Measurements from ENCODE around the gene CNN2. TPM values are rescaled to one million over a fixed set of nuclear protein-coding genes. Genes with fewer than 3 reads are reported as not detected.

Gene CNN2
- total and polyA plus RNA-seq, 2 of the 4 experiments (the other 2 are of a cell fraction) = 272 to 395 TPM

- TF ChIP-seq RAD21 (IDR thresholded peaks at IDR 0.05; ENCODE audit: low read length) = no peak
Measured at GRCh38 chr19:996051-996838, 30.2 kb upstream of the CNN2 start (continued).

GRCh38 chr19:998064-998463 is 28.3 kb upstream of the CNN2 start:
- TF ChIP-seq MAZ (IDR thresholded peaks at IDR 0.05; ENCODE audit: borderline replicate concordance, low read depth, low read length) (no peak), USF2 (IDR thresholded peaks at IDR 0.05; ENCODE audit: low read depth, low read length) (peak; percentile 33; the same call in 1 of the 2 replicates)
- WGBS, 2 experiments (ENCODE audit: extremely low coverage in 2 of 2, insufficient read length in 1 of 2) = 41% methylated on average over 4 of the region's 6 CpGs; no CpG with 5 or more reads in 1 of the 2 experiments
- H2BK120ac ChIP-seq (ENCODE audit: low read depth, low read length) = no peak overlapping the region
- no peaks in the 10 kb centered on the region for H3K9me3 ChIP-seq (ENCODE audit: control insufficient read depth, insufficient read depth, low read length)
- intact Hi-C loops (cut with micrococcal nuclease) = no loop called here
- H4K20me1 ChIP-seq (ENCODE audit: insufficient read depth, low read length) = 0 out of 2 replicates have a peak, but pooled peaks cover 11% of the 10 kb centered on the region
- peaks cover 44% of the 10 kb centered on the region for H3K27me3 ChIP-seq (ENCODE audit: control insufficient read depth, insufficient read depth, low read length)
- no peak overlapping the region for H3K23ac ChIP-seq (ENCODE audit: low read depth, low read length)
- H3K79me1 ChIP-seq (ENCODE audit: low read depth in 1 of 2, low read length in 2 of 2) = no peaks in the 10 kb centered on the region
- no peak overlapping the region for H2BK5ac ChIP-seq (ENCODE audit: low read depth, low read length, poor library complexity, severe bottlenecking)
- H3K56ac ChIP-seq (ENCODE audit: extremely low read depth, insufficient read depth, low read length) = no peak overlapping the region
- ChIA-PET POLR2A (ENCODE audit: unreplicated experiment) (interaction anchor here (0.6 kb wide), 2 partner anchors 13 to 1077 kb away, joined by 3 to 4 read pairs; no protein-coding TSS in a partner anchor), CTCF (no interaction called here)
- H3K4ac ChIP-seq (ENCODE audit: low read depth, low read length) = no peak overlapping the region
- no peaks in the 10 kb centered on the region for H3K9me1 ChIP-seq (ENCODE audit: insufficient read depth, low read length)
- no peak overlapping the region for H2BK20ac ChIP-seq (ENCODE audit: low read depth, low read length)
- peaks cover 12% of the 10 kb centered on the region; the same call in 1 of the 2 replicates for H3K36me3 ChIP-seq (ENCODE audit: control insufficient read depth, insufficient read depth, low read length)
- no peak overlapping the region for H2AFZ ChIP-seq (replicated peaks; ENCODE audit: low read length, poor library complexity)
- H3K18ac ChIP-seq (ENCODE audit: low read depth, low read length) = no peak overlapping the region
- H3K27ac ChIP-seq (ENCODE audit: insufficient read depth, low read length) = no peak overlapping the region
- H2BK15ac ChIP-seq (ENCODE audit: low read depth, low read length) = no peak overlapping the region
- H4K91ac ChIP-seq (ENCODE audit: insufficient read depth, low read depth, low read length) = no peak overlapping the region
- H4K5ac ChIP-seq (ENCODE audit: low read depth, low read length) = no peak overlapping the region
- no peak overlapping the region for H3K4me2 ChIP-seq (ENCODE audit: low read depth, low read length)
- H2AK9ac ChIP-seq (replicated peaks; ENCODE audit: low read depth, low read length, poor library complexity) = no peak overlapping the region
- no peak overlapping the region for H4K8ac ChIP-seq (ENCODE audit: low read depth in 2 of 2, low read length in 2 of 2)
- in situ Hi-C loops (cut with MboI; ENCODE audit: low sequenced_read_pairs) = loop anchor here (5.0 kb wide), 1 partner anchor 141 kb away; the partner anchor contains the start of gene CFD
- dilution Hi-C loops (cut with HindIII; ENCODE audit: low sequenced_read_pairs, unreplicated experiment) = no loop called here
- H3K4me3 ChIP-seq (ENCODE audit: insufficient read depth, low read depth, low read length) = no peak overlapping the region
- H2AK5ac ChIP-seq (ENCODE audit: low read depth, low read length) = no peak overlapping the region
- no peak overlapping the region for H3K9ac ChIP-seq (ENCODE audit: low read depth, low read length)
- no peak overlapping the region for H3K14ac ChIP-seq (replicated peaks; ENCODE audit: low read depth, low read length)
- no peak for DNase-seq
- BruUV-seq (replicated peaks) = no TSS peak
- peaks cover 5% of the 10 kb centered on the region for H3K4me1 ChIP-seq (ENCODE audit: control insufficient read depth, insufficient read depth, low read length)
- ATAC-seq (ENCODE audit: low read depth) = no peak
